Inflammatory macrophage (primary cell): ENCODE results near the gene NUB1.
A peak's percentile ranks its signal among the peaks of the same experiment; 100 is the strongest.

Source experiments
- DNase-seq, 2 donors: peaks; one replicate each; pipeline ENCODE4 v3.0.0-alpha.2; 2020 to 2022

The NUB1 gene

GRCh38 chr7:151392002-151392401, 50.4 kb downstream of the NUB1 start:
- no peak for DNase-seq

- DNase-seq = no peak
Observed at GRCh38 chr7:151392426-151392825, 50.8 kb downstream of the NUB1 start.

GRCh38 chr7:151393031-151393977, 51.7 kb downstream of the NUB1 start:
- DNase-seq = no peak

GRCh38 chr7:151394076-151395035, 52.7 kb downstream of the NUB1 start:
- no peak for DNase-seq

- no peak for DNase-seq
Observed at GRCh38 chr7:151395036-151395367, 53.4 kb downstream of the NUB1 start.

- no peak for DNase-seq
Observed at GRCh38 chr7:151396328-151396970, 54.8 kb downstream of the NUB1 start.

- DNase-seq = no peak
Observed at GRCh38 chr7:151397026-151397425, 55.4 kb downstream of the NUB1 start.

- DNase-seq = no peak
Observed at GRCh38 chr7:151398446-151399304, 57.1 kb downstream of the NUB1 start.

- no peak for DNase-seq
Observed at GRCh38 chr7:151399305-151399601, 57.6 kb downstream of the NUB1 start.

GRCh38 chr7:151399906-151400305, 58.3 kb downstream of the NUB1 start:
- no peak for DNase-seq

GRCh38 chr7:151400626-151401315, 59.2 kb downstream of the NUB1 start:
- no peak for DNase-seq

GRCh38 chr7:151402029-151402835, 60.6 kb downstream of the NUB1 start:
- DNase-seq = no peak

GRCh38 chr7:151403764-151404163, 62.2 kb downstream of the NUB1 start:
- DNase-seq = no peak

- peak; percentile 78 to 89 for DNase-seq
Observed at GRCh38 chr7:151404216-151405011, 62.8 kb downstream of the NUB1 start.

- no peak for DNase-seq
Observed at GRCh38 chr7:151405056-151405455, 63.4 kb downstream of the NUB1 start.

GRCh38 chr7:151405588-151405987, 64.0 kb downstream of the NUB1 start:
- no peak for DNase-seq

- DNase-seq = no peak
Observed at GRCh38 chr7:151406051-151406875, 64.7 kb downstream of the NUB1 start.

GRCh38 chr7:151406886-151407583, 65.4 kb downstream of the NUB1 start:
- DNase-seq = no peak
